Measurements from ENCODE around the gene ENHO. TPM values are rescaled to one million over a fixed set of nuclear protein-coding genes. Genes with fewer than 3 reads are reported as not detected.

ENHO gene
- total and polyA plus RNA-seq, 2 experiments from 2014 or later, result 13.8 to 19.7 TPM

DNA sequence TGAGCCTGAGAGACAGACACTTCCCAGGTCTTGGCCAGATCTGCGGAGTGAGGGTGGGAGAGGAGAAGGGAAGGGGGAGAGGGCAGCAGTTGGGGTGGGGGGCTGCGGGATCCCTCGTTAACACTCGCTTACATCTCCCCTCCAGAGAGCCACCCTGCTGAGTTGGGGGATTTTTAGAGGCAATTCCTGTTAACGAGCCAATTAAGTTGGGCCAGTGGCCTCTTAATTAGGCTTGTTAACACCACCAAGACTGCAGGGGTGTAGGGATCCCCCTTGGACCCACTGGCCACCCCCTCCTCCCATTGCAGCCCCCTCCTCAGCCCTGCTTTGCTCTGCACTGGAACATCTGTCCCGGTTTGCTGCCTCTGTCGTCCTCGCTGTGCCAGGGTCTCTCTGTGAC lies 43.1 kb upstream of the ENHO start (continued):
- TF ChIP-seq, protein P1, sequence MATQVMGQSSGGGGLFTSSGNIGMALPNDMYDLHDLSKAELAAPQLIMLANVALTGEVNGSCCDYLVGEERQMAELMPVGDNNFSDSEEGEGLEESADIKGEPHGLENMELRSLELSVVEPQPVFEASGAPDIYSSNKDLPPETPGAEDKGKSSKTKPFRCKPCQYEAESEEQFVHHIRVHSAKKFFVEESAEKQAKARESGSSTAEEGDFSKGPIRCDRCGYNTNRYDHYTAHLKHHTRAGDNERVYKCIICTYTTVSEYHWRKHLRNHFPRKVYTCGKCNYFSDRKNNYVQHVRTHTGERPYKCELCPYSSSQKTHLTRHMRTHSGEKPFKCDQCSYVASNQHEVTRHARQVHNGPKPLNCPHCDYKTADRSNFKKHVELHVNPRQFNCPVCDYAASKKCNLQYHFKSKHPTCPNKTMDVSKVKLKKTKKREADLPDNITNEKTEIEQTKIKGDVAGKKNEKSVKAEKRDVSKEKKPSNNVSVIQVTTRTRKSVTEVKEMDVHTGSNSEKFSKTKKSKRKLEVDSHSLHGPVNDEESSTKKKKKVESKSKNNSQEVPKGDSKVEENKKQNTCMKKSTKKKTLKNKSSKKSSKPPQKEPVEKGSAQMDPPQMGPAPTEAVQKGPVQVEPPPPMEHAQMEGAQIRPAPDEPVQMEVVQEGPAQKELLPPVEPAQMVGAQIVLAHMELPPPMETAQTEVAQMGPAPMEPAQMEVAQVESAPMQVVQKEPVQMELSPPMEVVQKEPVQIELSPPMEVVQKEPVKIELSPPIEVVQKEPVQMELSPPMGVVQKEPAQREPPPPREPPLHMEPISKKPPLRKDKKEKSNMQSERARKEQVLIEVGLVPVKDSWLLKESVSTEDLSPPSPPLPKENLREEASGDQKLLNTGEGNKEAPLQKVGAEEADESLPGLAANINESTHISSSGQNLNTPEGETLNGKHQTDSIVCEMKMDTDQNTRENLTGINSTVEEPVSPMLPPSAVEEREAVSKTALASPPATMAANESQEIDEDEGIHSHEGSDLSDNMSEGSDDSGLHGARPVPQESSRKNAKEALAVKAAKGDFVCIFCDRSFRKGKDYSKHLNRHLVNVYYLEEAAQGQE (IDR thresholded peaks at IDR 0.05; ENCODE audit: unreplicated experiment), result no peak
- no peak for TF ChIP-seq JUNB (IDR thresholded peaks at IDR 0.05; ENCODE audit: unreplicated experiment)
- TF ChIP-seq CREB1 (CRISPR knock-in tag; IDR thresholded peaks at IDR 0.05; ENCODE audit: low read depth), result no peak
- TF ChIP-seq EZH2phosphoT487 (IDR thresholded peaks at IDR 0.05; ENCODE audit: unreplicated experiment), result no peak

DNA sequence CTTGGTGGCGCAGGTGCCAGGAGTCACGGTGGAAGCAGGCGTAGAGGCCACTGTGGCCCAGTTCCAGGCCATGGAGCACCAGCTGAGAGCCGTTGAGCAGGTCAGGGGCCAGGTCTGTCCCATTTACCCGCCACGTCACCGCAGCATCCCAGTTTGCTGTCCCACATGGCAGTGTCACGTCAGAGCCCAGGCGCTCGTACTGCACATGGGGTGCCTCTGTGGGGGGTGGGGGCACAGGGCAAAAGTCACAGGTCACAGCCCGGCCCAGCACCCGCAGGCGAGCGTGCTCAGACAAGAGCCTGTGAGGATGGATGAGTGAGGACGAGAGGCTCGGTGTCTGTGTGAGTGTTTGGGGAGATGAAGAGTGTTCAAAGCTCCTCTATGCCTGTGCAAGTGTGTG lies 41.8 kb upstream of the ENHO start:
- no peaks in the 10 kb centered on the region; the same call in 2 of the 3 replicates for H3K9me3 Mint-ChIP-seq
- H3K36me3 ChIP-seq (ENCODE audit: insufficient read depth), result no peaks in the 10 kb centered on the region
- no peak overlapping the region for H3K27ac ChIP-seq (ENCODE audit: low read depth)
- H3K4me2 ChIP-seq, result no peak overlapping the region
- H3K27me3 ChIP-seq (ENCODE audit: insufficient read depth), result no peaks in the 10 kb centered on the region
- no peak overlapping the region for H3K4me3 ChIP-seq
- H4K20me1 ChIP-seq (replicated peaks; ENCODE audit: insufficient read depth), result no peaks in the 10 kb centered on the region; the same call in 1 of the 2 replicates
- no peak overlapping the region for H3K27ac Mint-ChIP-seq
- no peak overlapping the region for H2AFZ ChIP-seq
- peaks cover 50% of the 10 kb centered on the region for H3K4me1 Mint-ChIP-seq
- DNase-seq (ENCODE audit: low spot score) (no peak), ATAC-seq (no peak)
- H3K36me3 Mint-ChIP-seq (ENCODE audit: low read depth), result no peaks in the 10 kb centered on the region; the same call in 2 of the 3 replicates
- H3K27me3 Mint-ChIP-seq (ENCODE audit: insufficient read depth, low read depth, poor library complexity), result peaks cover 16% of the 10 kb centered on the region
- H3F3A ChIP-seq (replicated peaks; ENCODE audit: low read depth), result no peaks in the 10 kb centered on the region
- H3K4me3 Mint-ChIP-seq, result no peak overlapping the region
- H3K79me2 ChIP-seq (replicated peaks; ENCODE audit: insufficient read depth), result no peaks in the 10 kb centered on the region
- H3K9me2 ChIP-seq (ENCODE audit: insufficient read depth), result no peaks in the 10 kb centered on the region
- H3K4me1 ChIP-seq (ENCODE audit: insufficient read depth), result peaks cover 24% of the 10 kb centered on the region
- TF ChIP-seq EZH2 (IDR thresholded peaks at IDR 0.05; ENCODE audit: low read depth, unreplicated experiment) (no peak), EZH2phosphoT487 (IDR thresholded peaks at IDR 0.05; ENCODE audit: unreplicated experiment) (no peak), CREB1 (CRISPR knock-in tag; IDR thresholded peaks at IDR 0.05; ENCODE audit: low read depth) (no peak), STAT1 (IDR thresholded peaks at IDR 0.05; ENCODE audit: unreplicated experiment) (no peak), ZNF114 (CRISPR knock-in tag; IDR thresholded peaks at IDR 0.05) (no peak), NANOG (IDR thresholded peaks at IDR 0.05; ENCODE audit: borderline replicate concordance) (no peak)
- TF ChIP-seq, protein P2, sequence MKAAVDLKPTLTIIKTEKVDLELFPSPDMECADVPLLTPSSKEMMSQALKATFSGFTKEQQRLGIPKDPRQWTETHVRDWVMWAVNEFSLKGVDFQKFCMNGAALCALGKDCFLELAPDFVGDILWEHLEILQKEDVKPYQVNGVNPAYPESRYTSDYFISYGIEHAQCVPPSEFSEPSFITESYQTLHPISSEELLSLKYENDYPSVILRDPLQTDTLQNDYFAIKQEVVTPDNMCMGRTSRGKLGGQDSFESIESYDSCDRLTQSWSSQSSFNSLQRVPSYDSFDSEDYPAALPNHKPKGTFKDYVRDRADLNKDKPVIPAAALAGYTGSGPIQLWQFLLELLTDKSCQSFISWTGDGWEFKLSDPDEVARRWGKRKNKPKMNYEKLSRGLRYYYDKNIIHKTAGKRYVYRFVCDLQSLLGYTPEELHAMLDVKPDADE (IDR thresholded peaks at IDR 0.05), result no peak
- TF ChIP-seq, protein P3, sequence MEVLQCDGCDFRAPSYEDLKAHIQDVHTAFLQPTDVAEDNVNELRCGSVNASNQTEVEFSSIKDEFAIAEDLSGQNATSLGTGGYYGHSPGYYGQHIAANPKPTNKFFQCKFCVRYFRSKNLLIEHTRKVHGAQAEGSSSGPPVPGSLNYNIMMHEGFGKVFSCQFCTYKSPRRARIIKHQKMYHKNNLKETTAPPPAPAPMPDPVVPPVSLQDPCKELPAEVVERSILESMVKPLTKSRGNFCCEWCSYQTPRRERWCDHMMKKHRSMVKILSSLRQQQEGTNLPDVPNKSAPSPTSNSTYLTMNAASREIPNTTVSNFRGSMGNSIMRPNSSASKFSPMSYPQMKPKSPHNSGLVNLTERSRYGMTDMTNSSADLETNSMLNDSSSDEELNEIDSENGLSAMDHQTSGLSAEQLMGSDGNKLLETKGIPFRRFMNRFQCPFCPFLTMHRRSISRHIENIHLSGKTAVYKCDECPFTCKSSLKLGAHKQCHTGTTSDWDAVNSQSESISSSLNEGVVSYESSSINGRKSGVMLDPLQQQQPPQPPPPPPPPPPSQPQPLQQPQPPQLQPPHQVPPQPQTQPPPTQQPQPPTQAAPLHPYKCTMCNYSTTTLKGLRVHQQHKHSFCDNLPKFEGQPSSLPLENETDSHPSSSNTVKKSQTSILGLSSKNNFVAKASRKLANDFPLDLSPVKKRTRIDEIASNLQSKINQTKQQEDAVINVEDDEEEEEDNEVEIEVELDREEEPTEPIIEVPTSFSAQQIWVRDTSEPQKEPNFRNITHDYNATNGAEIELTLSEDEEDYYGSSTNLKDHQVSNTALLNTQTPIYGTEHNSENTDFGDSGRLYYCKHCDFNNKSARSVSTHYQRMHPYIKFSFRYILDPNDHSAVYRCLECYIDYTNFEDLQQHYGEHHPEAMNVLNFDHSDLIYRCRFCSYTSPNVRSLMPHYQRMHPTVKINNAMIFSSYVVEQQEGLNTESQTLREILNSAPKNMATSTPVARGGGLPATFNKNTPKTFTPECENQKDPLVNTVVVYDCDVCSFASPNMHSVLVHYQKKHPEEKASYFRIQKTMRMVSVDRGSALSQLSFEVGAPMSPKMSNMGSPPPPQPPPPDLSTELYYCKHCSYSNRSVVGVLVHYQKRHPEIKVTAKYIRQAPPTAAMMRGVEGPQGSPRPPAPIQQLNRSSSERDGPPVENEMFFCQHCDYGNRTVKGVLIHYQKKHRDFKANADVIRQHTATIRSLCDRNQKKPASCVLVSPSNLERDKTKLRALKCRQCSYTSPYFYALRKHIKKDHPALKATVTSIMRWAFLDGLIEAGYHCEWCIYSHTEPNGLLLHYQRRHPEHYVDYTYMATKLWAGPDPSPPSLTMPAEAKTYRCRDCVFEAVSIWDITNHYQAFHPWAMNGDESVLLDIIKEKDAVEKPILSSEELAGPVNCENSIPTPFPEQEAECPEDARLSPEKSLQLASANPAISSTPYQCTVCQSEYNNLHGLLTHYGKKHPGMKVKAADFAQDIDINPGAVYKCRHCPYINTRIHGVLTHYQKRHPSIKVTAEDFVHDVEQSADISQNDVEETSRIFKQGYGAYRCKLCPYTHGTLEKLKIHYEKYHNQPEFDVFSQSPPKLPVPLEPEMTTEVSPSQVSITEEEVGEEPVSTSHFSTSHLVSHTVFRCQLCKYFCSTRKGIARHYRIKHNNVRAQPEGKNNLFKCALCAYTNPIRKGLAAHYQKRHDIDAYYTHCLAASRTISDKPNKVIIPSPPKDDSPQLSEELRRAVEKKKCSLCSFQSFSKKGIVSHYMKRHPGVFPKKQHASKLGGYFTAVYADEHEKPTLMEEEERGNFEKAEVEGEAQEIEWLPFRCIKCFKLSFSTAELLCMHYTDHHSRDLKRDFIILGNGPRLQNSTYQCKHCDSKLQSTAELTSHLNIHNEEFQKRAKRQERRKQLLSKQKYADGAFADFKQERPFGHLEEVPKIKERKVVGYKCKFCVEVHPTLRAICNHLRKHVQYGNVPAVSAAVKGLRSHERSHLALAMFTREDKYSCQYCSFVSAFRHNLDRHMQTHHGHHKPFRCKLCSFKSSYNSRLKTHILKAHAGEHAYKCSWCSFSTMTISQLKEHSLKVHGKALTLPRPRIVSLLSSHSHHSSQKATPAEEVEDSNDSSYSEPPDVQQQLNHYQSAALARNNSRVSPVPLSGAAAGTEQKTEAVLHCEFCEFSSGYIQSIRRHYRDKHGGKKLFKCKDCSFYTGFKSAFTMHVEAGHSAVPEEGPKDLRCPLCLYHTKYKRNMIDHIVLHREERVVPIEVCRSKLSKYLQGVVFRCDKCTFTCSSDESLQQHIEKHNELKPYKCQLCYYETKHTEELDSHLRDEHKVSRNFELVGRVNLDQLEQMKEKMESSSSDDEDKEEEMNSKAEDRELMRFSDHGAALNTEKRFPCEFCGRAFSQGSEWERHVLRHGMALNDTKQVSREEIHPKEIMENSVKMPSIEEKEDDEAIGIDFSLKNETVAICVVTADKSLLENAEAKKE (CRISPR knock-in tag; IDR thresholded peaks at IDR 0.05), result no peak

All from GM23338 (cell line).